HG03558 (cell line): ENCODE data around the gene OLFML2B.

Experiments
- ATAC-seq: cut with Tn5 transposase; IDR thresholded peaks from one replicate; pipeline ENCODE4 v1.9.1; 2021; ENCODE audit warnings: moderate number of reproducible peaks; ENCODE audit not compliant: unreplicated experiment; ENCODE audit errors: extremely low read depth

OLFML2B gene

DNA sequence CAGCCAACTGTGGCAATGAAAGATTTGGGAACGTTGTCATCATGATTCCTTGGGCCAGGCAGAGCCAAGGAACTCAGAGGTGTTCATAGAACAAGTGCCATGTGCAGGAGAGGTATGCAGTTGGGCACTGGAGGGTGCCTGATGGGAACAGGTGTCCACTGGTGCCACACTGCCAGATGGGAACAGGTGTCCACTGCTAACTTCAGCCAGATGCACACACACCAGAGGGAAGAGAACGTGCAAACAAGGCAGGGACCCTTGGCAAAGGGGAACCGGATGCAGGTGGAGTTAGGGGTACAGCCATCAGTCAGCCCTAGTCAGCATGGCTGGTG lies 13.5 kb downstream of the OLFML2B start:
- ATAC-seq, result no peak

DNA sequence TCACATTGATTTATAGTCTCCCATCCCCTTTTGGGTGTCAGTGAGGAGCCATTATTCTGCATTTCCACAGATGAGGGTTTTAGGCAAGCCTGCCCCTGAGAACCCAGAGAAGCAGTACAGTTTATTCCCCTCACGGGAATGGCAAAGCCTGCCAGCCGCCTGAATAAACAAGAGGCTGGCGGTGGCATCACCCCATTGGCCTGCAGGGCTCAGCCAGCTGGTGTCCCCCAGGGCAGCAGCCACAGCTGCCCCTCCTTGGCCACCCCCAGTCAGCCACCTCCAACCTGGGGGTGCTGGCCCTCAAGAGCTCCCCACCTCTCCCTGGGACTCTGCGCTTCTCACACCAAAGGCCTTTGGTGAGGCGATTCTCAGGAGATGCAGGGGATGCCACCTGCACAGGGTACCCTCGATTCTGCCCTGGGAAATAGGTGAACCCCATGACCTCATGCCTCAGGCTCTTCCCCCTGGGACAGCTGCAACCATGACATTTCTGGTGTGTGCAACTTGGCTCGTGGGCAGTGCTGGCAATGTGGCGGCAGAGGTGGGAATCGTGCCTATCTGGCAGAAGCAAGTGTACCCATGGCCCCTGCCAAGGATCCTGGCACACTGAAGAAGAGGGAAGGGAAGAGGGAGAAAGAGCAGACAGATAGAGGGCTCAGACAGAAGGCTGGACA lies 14.0 kb downstream of the OLFML2B start:
- no peak for ATAC-seq

GRCh38 chr1:162008799-162009198 lies 14.9 kb downstream of the OLFML2B start:
- no peak for ATAC-seq

DNA sequence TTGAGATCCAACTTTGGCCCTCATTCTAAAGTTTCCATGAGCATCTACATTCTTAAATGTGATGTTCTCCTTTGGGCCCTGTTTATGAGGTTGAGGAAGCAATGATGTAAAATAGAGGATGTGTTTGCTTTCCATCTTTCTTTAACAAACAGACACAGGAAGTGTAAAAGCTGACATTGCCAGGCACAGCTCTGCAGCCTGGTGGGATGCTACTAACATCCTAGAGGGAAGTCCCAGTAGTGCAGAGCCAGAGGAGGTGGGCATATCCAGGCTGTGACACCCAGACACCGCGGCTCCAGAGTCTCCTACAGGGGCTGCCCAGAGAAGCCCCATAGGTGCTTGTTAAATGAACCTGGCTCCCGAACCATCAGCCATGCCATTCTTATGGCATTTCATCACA lies 16.2 kb downstream of the OLFML2B start:
- no peak for ATAC-seq

- no peak for ATAC-seq
Observed at GRCh38 chr1:162006081-162006480, 17.6 kb downstream of the OLFML2B start.

DNA sequence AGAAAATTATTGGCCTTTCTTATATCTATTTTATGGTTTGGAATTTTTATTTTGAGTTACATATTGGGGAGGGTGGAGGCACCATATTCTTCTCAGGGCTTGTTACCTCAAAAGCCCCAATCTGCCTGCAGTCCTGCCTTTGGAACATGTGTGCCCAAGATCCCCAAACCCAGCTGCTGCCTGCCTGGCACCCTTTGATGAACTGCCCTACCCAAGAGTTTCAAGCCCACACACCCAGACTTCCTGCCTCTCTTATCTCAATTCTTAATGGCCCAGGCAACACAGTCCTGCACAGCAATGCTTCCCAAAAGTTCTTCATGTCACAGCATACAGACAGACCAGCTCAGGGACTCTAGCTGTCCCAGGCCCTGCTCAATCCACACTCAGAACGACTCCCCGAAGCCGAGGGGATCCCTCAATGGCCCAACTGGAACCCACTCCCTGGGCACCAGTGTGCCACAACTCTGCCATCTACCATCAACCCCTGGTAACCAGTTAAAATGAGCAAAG lies 19.2 kb downstream of the OLFML2B start:
- no peak for ATAC-seq

- ATAC-seq, result no peak
Observed at GRCh38 chr1:162003830-162004215, 19.8 kb downstream of the OLFML2B start.

GRCh38 chr1:162003061-162003829 lies 20.4 kb downstream of the OLFML2B start:
- ATAC-seq, result no peak

GRCh38 chr1:162000053-162000420 lies 23.6 kb downstream of the OLFML2B start:
- no peak for ATAC-seq

DNA sequence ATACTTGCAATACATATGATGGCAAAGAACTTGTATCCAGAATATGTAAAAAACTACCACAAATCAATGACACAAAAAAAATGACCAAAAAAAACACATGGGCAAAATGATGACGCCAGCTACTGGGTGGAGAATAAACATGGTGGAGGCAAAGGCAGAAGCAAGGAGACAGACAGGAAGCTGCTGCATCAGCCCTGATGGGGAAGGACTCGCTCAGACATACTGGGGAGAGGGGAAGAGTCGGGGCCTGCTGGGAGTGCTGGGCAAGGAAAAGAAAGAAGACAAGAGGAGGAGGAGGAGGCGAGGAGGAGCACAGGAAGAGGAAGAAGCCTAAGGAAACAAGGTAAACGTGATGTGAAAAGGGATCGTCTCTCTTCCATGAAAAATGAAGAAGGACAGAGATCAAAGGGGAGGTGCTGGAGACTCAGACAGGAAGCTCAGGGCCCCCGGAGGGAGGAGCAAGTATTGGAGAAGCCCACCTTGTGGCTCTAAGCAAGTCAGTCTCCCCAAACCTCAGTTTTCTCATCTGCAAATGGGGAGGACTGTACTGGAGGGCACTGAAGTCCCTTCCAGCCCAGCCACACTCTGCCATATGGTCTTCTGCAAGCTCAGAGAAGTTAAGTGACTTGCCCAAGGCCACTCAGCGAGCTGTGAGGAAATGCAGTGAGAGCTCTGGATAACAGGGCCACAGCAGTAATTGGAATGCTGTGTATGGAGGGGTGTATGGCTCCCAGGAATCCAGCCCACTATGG lies 24.2 kb downstream of the OLFML2B start:
- ATAC-seq, result no peak

DNA sequence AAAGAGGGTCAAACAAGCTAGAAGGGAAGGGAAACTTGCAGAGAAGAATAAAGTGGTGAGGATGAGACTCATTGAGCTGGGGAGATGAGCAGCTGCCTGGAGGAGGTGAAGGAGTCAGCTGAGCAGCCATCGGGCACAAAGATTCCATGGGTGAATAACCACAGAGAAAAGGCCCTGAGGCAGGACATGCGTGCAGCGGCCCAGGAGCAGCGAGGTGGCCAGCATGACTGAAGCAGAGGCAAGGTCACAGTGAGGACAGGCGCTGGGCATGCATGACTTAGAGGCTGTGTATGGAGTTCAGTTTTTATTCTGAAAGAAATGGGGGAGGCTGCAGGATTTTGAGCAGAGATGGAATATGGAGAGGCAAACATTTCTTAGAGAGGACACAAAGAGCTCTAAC lies 24.9 kb downstream of the OLFML2B start:
- no peak for ATAC-seq

GRCh38 chr1:161997152-161997551 lies 26.5 kb downstream of the OLFML2B start:
- no peak for ATAC-seq

DNA sequence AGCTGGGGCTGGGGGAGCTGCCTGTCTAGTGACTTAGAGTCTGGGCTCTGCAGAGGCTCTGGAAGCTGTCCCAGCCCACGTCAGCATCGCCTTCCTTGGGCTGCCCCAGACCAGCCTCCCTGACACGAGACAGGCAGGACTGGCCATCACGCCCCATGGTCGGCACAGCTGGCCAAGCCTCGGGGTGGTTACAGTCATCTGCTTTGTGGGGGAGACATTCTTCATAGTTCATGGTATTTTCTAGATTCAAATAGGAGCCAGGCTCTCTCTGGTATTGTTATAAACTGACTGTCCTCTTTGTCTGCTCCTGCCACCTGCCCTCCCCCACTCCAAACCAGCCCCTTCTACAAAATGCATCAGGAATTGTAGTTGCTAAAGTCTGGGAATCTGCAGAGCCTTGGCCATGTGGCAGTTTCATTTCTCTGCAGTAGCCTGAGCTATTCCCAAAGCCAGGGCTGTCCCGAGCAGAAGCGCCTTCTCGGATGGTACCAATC lies 29.4 kb downstream of the OLFML2B start:
- ATAC-seq, result no peak

- no peak for ATAC-seq
Observed at GRCh38 chr1:161993576-161993975, 30.1 kb downstream of the OLFML2B start.

GRCh38 chr1:161989786-161990185 lies 33.9 kb downstream of the OLFML2B start:
- ATAC-seq, result no peak

- ATAC-seq, result no peak
Observed at GRCh38 chr1:161989108-161989507, 34.6 kb downstream of the OLFML2B start.

DNA sequence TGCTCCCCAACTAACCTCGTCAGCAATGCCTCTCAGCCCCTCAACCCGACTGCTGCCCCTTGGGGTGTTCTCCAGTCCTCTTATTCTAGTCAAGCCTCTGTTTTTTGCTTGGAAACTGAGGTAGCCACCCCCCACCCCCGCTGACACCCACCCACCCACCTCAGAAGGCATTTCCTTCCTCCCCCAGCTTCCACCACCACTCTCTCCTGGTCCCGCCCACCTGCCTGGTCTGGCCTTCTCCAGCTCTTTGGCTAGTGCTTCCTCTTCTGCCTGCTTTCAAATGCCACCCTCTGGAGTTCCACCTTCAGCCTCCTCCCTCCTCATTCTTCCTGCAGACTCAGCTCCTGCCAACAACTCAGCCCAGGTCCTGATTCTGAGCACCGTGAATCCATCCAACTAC lies 35.3 kb downstream of the OLFML2B start:
- ATAC-seq, result no peak

- no peak for ATAC-seq
Observed at GRCh38 chr1:161987872-161988271, 35.8 kb downstream of the OLFML2B start.

GRCh38 chr1:161987303-161987702 lies 36.4 kb downstream of the OLFML2B start:
- ATAC-seq, result no peak

DNA sequence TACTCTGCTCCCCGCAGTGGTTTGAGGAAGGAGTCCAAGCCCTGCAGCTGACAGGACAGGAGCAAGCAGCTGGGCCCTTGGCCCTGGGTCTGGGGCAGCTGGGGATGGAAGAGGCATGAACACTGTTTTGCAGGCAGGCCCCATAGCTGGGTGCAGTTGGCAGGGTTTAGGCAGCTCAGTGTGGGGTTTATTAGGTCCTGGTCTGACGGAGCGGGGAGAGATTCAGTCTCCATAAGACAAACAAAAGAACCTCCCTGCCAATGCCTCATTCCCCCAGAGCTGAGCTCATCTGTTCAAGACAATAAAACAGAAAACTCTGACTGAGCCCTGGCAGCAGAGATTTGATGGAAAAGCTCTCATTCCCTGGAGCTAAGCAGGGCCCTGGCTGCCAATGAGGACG lies 37.3 kb downstream of the OLFML2B start:
- no peak for ATAC-seq

DNA sequence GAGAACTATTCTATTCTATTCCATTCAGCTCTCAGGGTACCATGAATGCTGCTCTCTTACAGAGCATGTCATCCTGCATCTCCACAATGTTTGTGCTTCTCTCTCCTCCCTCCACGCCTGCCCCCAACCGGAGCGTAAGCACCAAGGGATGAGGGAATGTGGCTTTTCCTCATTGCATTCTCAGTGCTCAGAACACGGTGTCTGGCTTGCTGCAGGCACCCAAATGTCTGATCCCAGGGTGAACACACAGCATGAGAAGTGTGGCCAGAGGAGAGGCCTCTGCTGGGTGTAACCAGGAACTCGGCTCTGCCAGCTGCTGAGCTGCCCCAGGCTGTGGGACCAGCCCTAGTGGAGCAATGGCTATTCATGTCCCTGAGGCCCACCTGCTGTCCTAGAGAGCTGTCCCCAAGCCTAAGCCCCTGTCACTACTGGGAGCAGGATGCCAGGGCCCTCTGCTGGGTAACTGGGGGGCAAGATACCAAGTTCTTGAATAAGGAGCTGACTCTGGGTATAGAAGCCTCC lies 38.3 kb downstream of the OLFML2B start:
- ATAC-seq, result no peak
